HG03280 (cell line): Measurements from ENCODE around the gene UGCG.
A peak's percentile ranks its signal among the peaks of the same experiment; 100 is the strongest.
"Not testable (repeated sequence)": the region's sequence is repeated elsewhere in the genome, so short reads cannot be mapped to it uniquely, and the experiment has no call there.

ENCODE experiments used
- ATAC-seq: cut with Tn5 transposase; IDR thresholded peaks from one replicate; pipeline ENCODE4 v1.9.1; 2021; ENCODE audit warnings: mild to moderate bottlenecking, moderate library complexity; ENCODE audit not compliant: unreplicated experiment

The UGCG gene

GRCh38 chr9:111895996-111896941 lies at the start of gene UGCG:
Gene UGCG, plus strand, starts transcription at chr9:111896814. Its CDS starts 402 bp downstream, at chr9:111897216.
- ATAC-seq: peak; percentile 88

GRCh38 chr9:111851553-111851952 lies 45.1 kb upstream of the UGCG start:
- no peak for ATAC-seq

DNA sequence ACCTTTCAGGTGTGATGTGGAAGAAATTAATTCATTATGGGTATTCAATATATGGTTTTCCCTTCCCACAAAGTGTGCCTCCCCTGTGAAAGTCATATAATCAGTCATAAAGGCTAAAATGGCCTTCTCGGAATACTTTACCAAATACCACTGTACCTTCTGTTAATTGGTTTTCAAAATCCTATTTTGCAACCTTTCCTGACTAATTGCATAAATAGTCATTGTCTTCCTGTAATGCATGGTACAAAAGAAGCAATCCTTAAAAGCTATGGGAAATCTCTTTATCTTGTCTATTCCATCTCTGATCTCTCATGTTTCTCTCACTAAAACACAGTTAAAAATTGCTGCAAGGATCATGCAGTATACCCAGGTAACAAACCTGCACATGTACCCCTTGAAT lies 44.3 kb upstream of the UGCG start:
- ATAC-seq: no peak

GRCh38 chr9:111853450-111853827 lies 43.2 kb upstream of the UGCG start:
- no peak for ATAC-seq

DNA sequence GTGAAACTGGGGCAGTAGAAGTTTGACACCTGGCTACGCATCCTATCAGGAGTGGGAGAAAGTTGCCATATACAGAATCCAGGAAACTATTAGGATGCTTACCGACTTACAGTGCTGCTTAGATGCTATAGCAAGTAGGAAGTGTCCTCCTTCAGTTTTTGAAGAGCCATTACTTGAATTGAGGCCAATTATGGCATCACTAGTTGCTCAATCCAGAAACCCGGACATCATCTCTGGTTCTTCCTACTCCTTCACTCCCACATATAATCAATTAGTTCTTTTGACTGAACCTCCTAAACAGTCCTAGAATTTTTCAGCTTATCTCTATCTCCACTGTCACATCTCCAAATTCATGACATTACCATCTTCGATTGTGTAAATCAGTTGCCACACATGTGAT lies 41.8 kb upstream of the UGCG start:
- no peak for ATAC-seq

GRCh38 chr9:111857555-111858211 lies 38.9 kb upstream of the UGCG start:
- no peak for ATAC-seq

GRCh38 chr9:111860443-111860842 lies 36.2 kb upstream of the UGCG start:
- no peak for ATAC-seq

- no peak for ATAC-seq
These were observed 33.0 kb upstream of the UGCG start for GRCh38 chr9:111863636-111864035.

GRCh38 chr9:111866976-111867375 lies 29.6 kb upstream of the UGCG start:
- no peak for ATAC-seq

GRCh38 chr9:111868475-111868874 lies 28.1 kb upstream of the UGCG start:
- no peak for ATAC-seq

- no peak for ATAC-seq
These were observed 25.7 kb upstream of the UGCG start for GRCh38 chr9:111870774-111871498.

DNA sequence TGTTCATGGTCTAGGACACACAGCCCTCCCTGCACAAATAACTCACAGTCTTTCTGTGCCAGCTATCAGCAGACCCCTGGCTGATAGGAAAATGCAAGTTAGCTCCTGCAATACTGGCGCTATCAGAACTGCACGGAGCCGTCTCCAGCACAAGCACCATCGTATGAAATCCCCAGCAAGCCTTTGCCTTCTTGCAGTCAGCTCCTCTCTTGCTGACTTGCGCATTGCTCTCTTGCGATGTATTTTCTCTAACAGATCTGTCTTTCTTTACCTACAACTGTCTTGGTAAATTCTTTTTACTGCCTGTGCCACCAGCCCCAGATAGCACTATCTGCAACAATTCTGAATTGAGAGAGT lies 25.1 kb upstream of the UGCG start:
- no peak for ATAC-seq

DNA sequence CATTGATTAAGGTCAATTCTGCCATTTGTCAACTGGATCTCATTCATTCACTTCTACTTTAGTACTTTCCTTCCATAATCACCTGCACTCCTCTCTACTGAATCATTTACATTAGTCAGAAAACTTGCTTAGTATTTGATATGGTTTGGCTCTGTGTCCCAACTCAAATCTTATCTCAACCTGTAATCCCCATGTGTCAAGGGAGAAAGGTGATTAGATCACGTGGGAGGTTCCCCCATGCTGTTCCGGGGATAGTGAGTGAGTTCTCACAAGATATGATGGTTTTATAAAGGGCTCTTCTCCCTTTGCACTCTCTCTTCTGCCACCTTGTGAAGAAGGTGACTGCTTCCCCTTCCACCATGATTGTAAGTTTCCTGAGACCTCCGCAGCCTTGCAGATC lies 23.7 kb upstream of the UGCG start:
- ATAC-seq: no peak

- no peak for ATAC-seq
These were observed 22.7 kb upstream of the UGCG start for GRCh38 chr9:111873901-111874300.

DNA sequence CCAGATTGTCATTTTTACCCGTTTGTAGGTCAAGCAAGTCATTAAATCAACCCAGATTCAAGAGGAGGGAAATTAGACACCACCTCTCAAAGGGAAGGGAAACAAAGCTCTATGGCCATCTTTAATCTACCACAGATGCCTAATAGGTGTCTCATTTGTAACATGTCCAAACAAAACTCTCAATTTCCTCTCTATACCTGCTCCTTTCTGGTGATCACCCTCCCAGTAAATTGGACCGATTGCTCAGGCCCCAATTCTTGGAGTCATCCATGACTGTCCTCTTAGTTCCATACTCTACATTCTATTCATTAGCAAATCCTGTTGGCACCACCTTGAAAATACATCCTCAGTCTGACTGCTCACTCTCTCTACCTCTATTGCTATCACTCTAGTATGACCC lies 22.1 kb upstream of the UGCG start:
- no peak for ATAC-seq

DNA sequence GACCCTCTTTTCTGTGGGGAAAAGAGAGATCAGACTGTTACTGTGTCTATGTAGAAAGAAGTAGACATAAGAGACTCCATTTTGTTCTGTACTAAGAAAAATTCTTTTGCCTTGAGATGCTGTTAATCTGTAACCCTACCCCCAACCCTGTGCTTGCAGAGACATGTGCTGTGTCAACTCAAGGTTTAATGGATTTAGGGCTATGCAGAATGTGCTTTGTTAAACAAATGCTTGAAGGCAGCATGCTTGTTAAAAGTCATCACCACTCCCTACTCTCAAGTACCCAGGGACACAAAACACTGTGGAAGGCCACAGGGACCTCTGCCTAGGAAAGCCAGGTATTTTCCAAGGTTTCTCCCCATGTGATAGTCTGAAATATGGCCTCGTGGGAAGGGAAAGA lies 21.3 kb upstream of the UGCG start:
- ATAC-seq: not testable (repeated sequence)

DNA sequence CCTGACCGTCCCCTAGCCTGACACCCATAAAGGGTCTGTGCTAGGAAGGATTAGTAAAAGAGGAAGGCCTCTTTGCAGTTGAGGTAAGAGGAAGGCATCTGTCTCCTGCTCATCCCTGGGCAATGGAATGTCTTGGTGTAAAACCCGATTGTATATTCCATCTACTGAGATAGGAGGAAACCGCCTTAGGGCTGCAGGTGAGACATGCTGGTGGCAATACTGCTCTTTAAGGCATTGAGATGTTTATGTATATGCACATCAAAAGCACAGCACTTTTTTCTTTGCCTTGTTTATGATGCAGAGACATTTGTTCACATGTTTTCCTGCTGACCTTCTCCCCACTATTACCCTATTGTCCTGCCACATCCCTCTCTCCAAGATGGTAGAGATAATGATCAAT lies 20.9 kb upstream of the UGCG start:
- ATAC-seq: not testable (repeated sequence)

DNA sequence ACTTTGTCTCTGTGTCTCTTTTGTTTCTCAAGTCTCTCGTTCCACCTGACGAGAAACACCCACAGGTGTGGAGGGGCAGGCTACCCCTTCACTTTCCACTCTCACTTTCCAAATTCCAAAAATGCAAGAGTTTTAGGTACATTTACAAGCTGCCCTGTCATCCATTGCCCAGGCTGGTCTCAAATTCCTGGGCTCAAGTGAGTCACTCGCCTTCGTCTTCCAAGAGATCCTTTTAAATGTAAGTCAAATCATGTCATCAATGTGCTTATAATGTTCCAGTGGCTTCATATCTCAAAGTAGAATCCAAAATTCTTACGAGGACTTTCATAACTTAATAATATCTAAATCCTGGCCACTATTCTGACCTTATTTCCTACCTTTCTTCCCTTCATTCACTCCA lies 20.4 kb upstream of the UGCG start:
- ATAC-seq: no peak

DNA sequence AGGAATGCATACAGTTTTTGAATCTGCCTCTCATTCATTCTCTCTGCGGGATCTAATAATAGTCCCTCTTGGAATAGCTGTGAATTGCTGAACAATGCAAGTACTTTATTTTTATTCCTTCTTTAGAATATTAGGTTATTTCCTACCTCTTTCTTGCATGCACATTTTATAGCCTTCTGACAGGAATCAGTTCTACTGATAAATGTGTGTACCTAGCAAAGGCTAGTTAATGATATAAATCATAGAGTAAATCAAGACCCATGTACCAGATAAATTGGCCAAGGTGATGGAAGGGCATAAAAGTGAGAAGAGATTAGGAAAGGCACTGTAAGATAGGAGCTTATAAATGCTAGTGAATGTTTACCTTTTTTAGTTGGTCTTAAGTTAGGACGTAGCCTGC lies 19.2 kb upstream of the UGCG start:
- ATAC-seq: no peak

DNA sequence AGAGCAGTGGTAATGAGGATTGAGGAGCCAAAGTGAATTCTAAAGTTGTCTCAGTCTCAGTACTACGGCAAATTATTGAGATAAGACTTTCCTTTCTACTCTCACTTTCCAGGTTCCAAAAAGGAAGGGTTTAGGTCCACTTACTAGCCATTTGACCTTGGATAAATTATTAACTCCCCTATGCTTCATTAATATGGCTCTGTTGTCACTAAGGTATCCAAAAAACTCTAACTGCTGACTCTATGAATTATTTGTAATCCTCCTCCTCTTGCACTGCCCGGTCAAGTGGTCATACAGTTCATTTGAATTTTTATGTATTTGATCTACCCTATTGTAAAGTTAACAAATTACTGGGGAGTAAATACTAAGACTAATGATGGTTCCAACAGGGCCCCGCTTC lies 17.7 kb upstream of the UGCG start:
- no peak for ATAC-seq

DNA sequence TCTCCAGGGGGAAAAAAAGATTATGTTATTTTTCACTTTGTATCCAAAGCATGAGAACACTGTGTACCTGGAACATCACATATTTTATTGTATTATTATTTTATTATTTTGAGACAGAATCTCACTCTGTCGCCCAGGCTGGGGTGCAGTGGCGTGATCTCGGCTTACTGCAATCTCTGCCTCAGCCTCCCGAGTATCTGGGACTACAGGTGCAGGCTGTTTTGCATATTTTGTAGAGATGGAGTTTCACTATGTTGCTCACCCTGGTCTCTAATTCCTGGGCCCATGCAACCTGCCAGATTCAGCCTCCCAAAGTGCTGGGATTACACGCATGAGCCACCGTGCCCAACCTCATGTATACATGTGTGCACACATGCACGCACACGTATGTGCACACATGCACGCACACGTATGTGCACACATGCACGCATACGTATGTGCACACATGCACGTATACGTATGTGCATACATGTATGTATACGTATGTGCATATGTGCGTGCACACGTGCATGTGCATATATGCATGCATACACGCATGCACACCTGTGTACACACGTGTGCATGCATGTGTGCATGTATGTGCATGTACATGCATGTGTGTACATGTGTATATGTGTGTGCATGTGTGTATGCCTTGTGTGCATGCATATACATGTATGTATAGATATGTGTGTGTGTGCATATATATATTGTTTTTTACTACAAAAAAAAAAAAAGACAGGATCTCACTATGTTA lies 9.5 kb upstream of the UGCG start:
- no peak for ATAC-seq
